Measurements from ENCODE around the gene BRD9. TPM values are rescaled to one million over a fixed set of nuclear protein-coding genes. Genes with fewer than 3 reads are reported as not detected.

BRD9 gene
- total and polyA plus RNA-seq, 9 of the 15 experiments (the other 6 are each of a cell fraction or from before 2014, with no cell fraction given), result 2.4 to 68.7 (median 44.9) TPM

DNA sequence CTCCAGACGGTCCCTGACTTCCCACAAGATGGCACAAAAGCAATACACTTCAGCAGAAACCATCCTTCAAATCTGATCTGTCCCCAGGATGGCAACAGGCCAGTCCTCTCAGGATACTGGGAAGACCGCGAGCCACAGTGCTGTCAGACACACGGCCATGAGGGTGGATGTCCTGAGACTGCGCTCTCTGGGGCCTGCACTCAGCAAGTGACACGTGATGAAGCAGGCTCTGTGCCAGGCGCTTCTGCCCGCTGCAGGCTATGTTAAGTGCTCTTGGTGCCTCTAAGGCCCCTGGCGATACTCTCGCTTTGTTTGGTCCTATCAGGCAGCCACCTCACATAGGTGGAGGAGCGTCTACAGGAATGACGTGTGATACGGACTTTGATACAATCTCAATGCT is 7.1 kb downstream of the BRD9 start:
- ChIA-PET CTCF (ENCODE audit: low intra/inter-chr PET ratio) (no interaction called here), POLR2A (no interaction called here)
- WGBS (ENCODE audit: insufficient coverage, low coverage, missing lambda C conversion rate), result 97% methylated on average over 11 of the region's 13 CpGs
- BruUV-seq (replicated peaks), result no TSS peak
- H3K36me3 ChIP-seq (ENCODE audit: control insufficient read depth, insufficient read depth, low read length), result peaks cover 100% of the 10 kb centered on the region
- TF ChIP-seq RBFOX2 (IDR thresholded peaks at IDR 0.05; ENCODE audit: low read depth, low read length) (peak; percentile 1; the same call in 1 of the 2 replicates), HIVEP1 (CRISPR knock-in tag; IDR thresholded peaks at IDR 0.05) (no peak)
- H3K27ac ChIP-seq (ENCODE audit: extremely low read depth, low read depth, low read length), result no peak overlapping the region
- H4K20me1 ChIP-seq (replicated peaks; ENCODE audit: control insufficient read depth, insufficient read depth, low read length), result peaks cover 24% of the 10 kb centered on the region; the same call in 1 of the 2 replicates
- ATAC-seq (no peak), FAIRE-seq (no peak), DNase-seq (ENCODE audit: extremely low read depth in 1 of 4, low spot score in 3 of 4) (no peak)
- no peak overlapping the region for H2AFZ ChIP-seq (ENCODE audit: low read depth, low read length)
- H3K9me3 ChIP-seq (replicated peaks; ENCODE audit: control insufficient read depth, insufficient read depth, low read depth, low read length), result no peaks in the 10 kb centered on the region
- no peaks in the 10 kb centered on the region for H3K9me1 ChIP-seq (ENCODE audit: control insufficient read depth, insufficient read depth, low read length)
- H3K4me3 ChIP-seq, result no peak overlapping the region
- no peak overlapping the region for H3K4me2 ChIP-seq (ENCODE audit: insufficient read depth, low read length)
- no peak overlapping the region for H3K9ac ChIP-seq (ENCODE audit: insufficient read depth in 1 of 2, low read depth in 2 of 2, low read length in 2 of 2)
- H3K27me3 ChIP-seq (ENCODE audit: control insufficient read depth in 2 of 2, insufficient read depth in 2 of 2, low read length in 2 of 2), result no peaks in the 10 kb centered on the region
- peaks cover 92% of the 10 kb centered on the region for H3K79me2 ChIP-seq (ENCODE audit: control insufficient read depth, insufficient read depth, low read length)
- peaks cover 6 to 26% of the 10 kb centered on the region in 2 experiments; a peak in 4 of 5 replicates for H3K4me1 ChIP-seq (replicated peaks in 1 of 2; ENCODE audit: control insufficient read depth in 2 of 2, insufficient read depth in 2 of 2, low read length in 2 of 2)
- in situ Hi-C loops (cut with MboI) (no loop called here), intact Hi-C loops (cut with micrococcal nuclease) (no loop called here)

DNA sequence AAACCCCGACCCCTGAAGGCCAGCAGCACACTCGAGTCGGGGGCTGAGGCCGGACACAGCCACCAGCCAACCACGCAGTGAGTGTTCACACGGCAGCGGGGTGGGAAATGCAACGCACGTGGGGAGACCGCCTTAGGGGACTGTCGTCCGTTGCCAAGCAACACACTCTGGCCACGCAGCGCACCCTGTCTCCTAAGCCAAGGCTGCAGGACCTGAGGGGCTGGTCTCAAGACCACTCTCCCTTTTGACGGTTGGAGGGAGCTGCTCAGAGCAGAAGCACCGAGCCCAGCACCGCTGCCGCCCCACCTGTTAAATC is 7.5 kb downstream of the BRD9 start:
- H3K27me3 ChIP-seq (ENCODE audit: control insufficient read depth in 2 of 2, insufficient read depth in 2 of 2, low read length in 2 of 2), result no peaks in the 10 kb centered on the region
- in situ Hi-C loops (cut with MboI) (no loop called here), intact Hi-C loops (cut with micrococcal nuclease) (no loop called here)
- peaks cover 2 to 26% of the 10 kb centered on the region in 2 experiments; a peak in 4 of 5 replicates for H3K4me1 ChIP-seq (replicated peaks in 1 of 2; ENCODE audit: control insufficient read depth in 2 of 2, insufficient read depth in 2 of 2, low read length in 2 of 2)
- no peak overlapping the region; a peak in 1 of 4 replicates for H3K9ac ChIP-seq (ENCODE audit: insufficient read depth in 1 of 2, low read depth in 2 of 2, low read length in 2 of 2)
- ATAC-seq, result no peak
- H3K9me3 ChIP-seq (replicated peaks; ENCODE audit: control insufficient read depth, insufficient read depth, low read depth, low read length), result no peaks in the 10 kb centered on the region
- no peak overlapping the region for H3K4me2 ChIP-seq (ENCODE audit: insufficient read depth, low read length)
- H4K20me1 ChIP-seq (replicated peaks; ENCODE audit: control insufficient read depth, insufficient read depth, low read length), result peaks cover 20% of the 10 kb centered on the region; the same call in 1 of the 2 replicates
- ChIA-PET POLR2A (interaction anchor here (0.5 kb wide), 1 partner anchor 46 kb away, joined by 3 read pairs; no protein-coding TSS in a partner anchor), CTCF (ENCODE audit: low intra/inter-chr PET ratio) (no interaction called here)
- no peaks in the 10 kb centered on the region for H3K9me1 ChIP-seq (ENCODE audit: control insufficient read depth, insufficient read depth, low read length)
- no peak for DNase-seq (ENCODE audit: extremely low read depth in 1 of 4, low spot score in 3 of 4)
- no TSS peak for BruUV-seq (replicated peaks)
- no peak overlapping the region for H3K4me3 ChIP-seq
- 99% methylated on average over 18 of the region's 18 CpGs for WGBS (ENCODE audit: insufficient coverage, low coverage, missing lambda C conversion rate)
- H3K79me2 ChIP-seq (ENCODE audit: control insufficient read depth, insufficient read depth, low read length), result peaks cover 88% of the 10 kb centered on the region
- peaks cover 97% of the 10 kb centered on the region for H3K36me3 ChIP-seq (ENCODE audit: control insufficient read depth, insufficient read depth, low read length)
- no peak overlapping the region for H2AFZ ChIP-seq (ENCODE audit: low read depth, low read length)
- no peak for FAIRE-seq
- no peak overlapping the region for H3K27ac ChIP-seq (ENCODE audit: extremely low read depth, low read depth, low read length)
- no peak for TF ChIP-seq SIN3A (IDR thresholded peaks at IDR 0.05; ENCODE audit: borderline replicate concordance in 2 of 2, control insufficient read depth in 1 of 2, low read depth in 2 of 2, low read length in 2 of 2)
- TF ChIP-seq PCBP1 (IDR thresholded peaks at IDR 0.05; ENCODE audit: low read depth, low read length, poor library complexity, severe bottlenecking), result no peak
- TF ChIP-seq ATF7 (IDR thresholded peaks at IDR 0.05), result no peak
- peak; percentile 69 for TF ChIP-seq POLR2G (IDR thresholded peaks at IDR 0.05; ENCODE audit: low read depth, low read length)
- TF ChIP-seq RBFOX2 (IDR thresholded peaks at IDR 0.05; ENCODE audit: low read depth, low read length), result peak; percentile 68; the same call in 1 of the 2 replicates
- no peak for TF ChIP-seq SMARCA5 (IDR thresholded peaks at IDR 0.05)
- TF ChIP-seq TAF15 (IDR thresholded peaks at IDR 0.05; ENCODE audit: low read depth, low read length), result no peak
- TF ChIP-seq, protein P1, sequence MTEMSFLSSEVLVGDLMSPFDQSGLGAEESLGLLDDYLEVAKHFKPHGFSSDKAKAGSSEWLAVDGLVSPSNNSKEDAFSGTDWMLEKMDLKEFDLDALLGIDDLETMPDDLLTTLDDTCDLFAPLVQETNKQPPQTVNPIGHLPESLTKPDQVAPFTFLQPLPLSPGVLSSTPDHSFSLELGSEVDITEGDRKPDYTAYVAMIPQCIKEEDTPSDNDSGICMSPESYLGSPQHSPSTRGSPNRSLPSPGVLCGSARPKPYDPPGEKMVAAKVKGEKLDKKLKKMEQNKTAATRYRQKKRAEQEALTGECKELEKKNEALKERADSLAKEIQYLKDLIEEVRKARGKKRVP (CRISPR knock-in tag; IDR thresholded peaks at IDR 0.05), result no peak
- no peak for TF ChIP-seq ZNF395 (CRISPR knock-in tag; IDR thresholded peaks at IDR 0.05)
- no peak for TF ChIP-seq GABPB2 (CRISPR knock-in tag; conservative IDR thresholded peaks at IDR 0.05)
- no peak for TF ChIP-seq NCOA1 (IDR thresholded peaks at IDR 0.05; ENCODE audit: low read depth)
- TF ChIP-seq, protein P2, sequence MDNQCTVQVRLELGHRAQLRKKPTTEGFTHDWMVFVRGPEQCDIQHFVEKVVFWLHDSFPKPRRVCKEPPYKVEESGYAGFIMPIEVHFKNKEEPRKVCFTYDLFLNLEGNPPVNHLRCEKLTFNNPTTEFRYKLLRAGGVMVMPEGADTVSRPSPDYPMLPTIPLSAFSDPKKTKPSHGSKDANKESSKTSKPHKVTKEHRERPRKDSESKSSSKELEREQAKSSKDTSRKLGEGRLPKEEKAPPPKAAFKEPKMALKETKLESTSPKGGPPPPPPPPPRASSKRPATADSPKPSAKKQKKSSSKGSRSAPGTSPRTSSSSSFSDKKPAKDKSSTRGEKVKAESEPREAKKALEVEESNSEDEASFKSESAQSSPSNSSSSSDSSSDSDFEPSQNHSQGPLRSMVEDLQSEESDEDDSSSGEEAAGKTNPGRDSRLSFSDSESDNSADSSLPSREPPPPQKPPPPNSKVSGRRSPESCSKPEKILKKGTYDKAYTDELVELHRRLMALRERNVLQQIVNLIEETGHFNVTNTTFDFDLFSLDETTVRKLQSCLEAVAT (IDR thresholded peaks at IDR 0.05), result no peak

All from K562 (cell line).